Stimulated activated naive CD8-positive, alpha-beta T cell treated with anti-CD3 and anti-CD28 coated beads, Interleukin-15, Interleukin-2, amounts not matched to agents 100 ng/mL and 50 ng/mL, for 24 hours (primary cell): ENCODE data around the gene WNT9B.

Source experiments
- H3K27ac Mint-ChIP-seq: one replicate; pipeline ENCODE4 v1.8.0; 2021; ENCODE audit warnings: mild to moderate bottlenecking, mixed read lengths
- H3K27me3 Mint-ChIP-seq: one replicate; pipeline ENCODE4 v1.8.0; 2021; ENCODE audit warnings: mixed read lengths
- H3K36me3 Mint-ChIP-seq: one replicate; pipeline ENCODE4 v1.8.0; 2021; ENCODE audit warnings: low read depth, mixed read lengths
- H3K4me1 Mint-ChIP-seq: one replicate; pipeline ENCODE4 v1.8.0; 2021; ENCODE audit warnings: low read depth, mixed read lengths
- H3K4me3 Mint-ChIP-seq: one replicate; pipeline ENCODE4 v1.8.0; 2021; ENCODE audit warnings: mild to moderate bottlenecking, mixed read lengths
- H3K9me3 Mint-ChIP-seq: one replicate; pipeline ENCODE4 v1.8.0; 2021; ENCODE audit warnings: mixed read lengths

Gene WNT9B

DNA sequence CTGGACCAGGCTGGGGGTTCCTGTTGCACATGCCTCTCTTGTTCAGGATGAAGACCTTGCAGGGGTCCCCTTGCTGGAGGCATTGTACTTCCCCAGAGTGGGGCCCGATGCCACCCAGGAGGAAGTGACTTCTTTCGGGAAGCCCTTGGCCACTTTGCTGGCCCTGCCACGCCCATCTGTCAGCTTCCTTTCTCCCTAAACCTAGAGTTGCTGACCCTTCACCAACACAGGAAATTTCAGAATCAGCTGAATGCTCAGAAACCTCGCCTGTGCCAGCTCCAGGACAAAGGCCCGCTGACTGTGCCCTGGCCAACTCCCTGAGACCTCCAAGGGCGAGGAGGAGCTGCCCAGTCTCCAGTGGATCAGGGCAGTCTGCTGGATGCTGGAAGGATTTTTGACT is 26.7 kb downstream of the WNT9B start:
- Mint-ChIP-seq H3K27me3 (no peaks in the 10 kb centered on the region), H3K4me3 (no peak overlapping the region), H3K27ac (no peak overlapping the region), H3K36me3 (no peaks in the 10 kb centered on the region), H3K9me3 (no peaks in the 10 kb centered on the region), H3K4me1 (peaks cover 7% of the 10 kb centered on the region)

DNA sequence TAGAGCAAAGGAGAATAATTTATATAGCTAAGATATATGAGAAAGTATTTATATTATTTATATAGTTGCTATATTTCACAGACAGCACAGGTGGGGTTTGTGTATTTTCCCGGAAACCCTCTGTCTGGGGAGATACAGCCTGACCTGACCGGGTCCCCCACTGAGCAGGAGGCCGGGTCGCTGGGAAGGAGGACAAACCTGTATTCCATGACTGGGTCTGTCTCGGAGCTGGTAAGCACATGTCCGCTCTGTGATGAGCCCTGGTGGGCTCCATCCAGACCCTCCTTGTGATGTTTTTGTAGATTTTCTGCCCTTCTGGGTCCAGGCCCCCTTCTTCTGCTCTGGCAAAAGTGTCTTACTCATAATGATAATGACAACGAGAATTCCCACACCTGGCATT is 27.7 kb downstream of the WNT9B start:
- H3K4me3 Mint-ChIP-seq = no peak overlapping the region
- no peaks in the 10 kb centered on the region for H3K36me3 Mint-ChIP-seq
- H3K4me1 Mint-ChIP-seq = peaks cover 7% of the 10 kb centered on the region
- no peaks in the 10 kb centered on the region for H3K27me3 Mint-ChIP-seq
- no peak overlapping the region for H3K27ac Mint-ChIP-seq
- no peaks in the 10 kb centered on the region for H3K9me3 Mint-ChIP-seq

DNA sequence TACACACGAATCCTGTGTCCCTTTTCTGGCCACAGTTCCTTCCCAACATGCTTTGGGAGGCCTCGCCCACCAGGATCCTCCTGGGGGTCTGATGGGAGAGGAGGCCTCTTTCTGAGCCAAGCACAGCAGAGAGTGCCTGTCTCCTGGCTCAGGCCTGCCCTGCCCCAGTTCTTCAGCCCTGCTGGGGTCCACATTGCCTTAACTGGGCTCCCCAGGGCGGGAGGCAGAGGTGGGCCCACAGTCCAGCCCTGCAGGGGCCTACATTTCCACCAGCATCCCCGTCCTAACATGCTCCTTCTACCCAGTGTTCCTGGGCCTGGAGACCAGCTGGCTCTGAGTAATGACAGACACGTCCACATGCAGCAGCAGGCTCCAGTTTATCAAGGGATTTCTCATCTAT is 29.6 kb downstream of the WNT9B start:
- Mint-ChIP-seq H3K36me3 (no peaks in the 10 kb centered on the region), H3K4me1 (peaks cover 7% of the 10 kb centered on the region), H3K9me3 (no peaks in the 10 kb centered on the region), H3K27ac (no peak overlapping the region), H3K4me3 (no peak overlapping the region), H3K27me3 (peaks cover 3% of the 10 kb centered on the region)

DNA sequence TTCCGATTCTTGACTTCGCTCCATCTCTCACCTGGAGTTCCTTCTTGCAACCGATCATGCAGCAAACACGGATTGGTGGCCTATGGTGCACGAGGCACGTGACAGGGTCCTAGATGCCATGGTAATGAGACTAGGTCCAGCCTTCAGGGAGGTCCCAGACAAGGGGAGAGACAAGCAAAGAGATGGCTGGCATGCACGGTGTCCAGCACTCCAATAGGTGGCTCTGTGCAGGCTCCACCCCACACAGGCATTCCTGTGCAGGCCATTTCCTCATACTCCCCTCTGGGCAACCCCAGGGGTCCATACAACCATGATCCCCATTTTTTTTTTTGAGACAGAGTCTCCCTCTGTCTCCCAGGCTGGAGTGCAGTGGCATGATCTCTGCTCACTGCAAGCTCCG is 31.3 kb downstream of the WNT9B start:
- peaks cover 3% of the 10 kb centered on the region for H3K4me1 Mint-ChIP-seq
- H3K27ac Mint-ChIP-seq = no peak overlapping the region
- no peak overlapping the region for H3K4me3 Mint-ChIP-seq
- H3K9me3 Mint-ChIP-seq = no peaks in the 10 kb centered on the region
- H3K36me3 Mint-ChIP-seq = no peaks in the 10 kb centered on the region
- H3K27me3 Mint-ChIP-seq = peaks cover 3% of the 10 kb centered on the region

DNA sequence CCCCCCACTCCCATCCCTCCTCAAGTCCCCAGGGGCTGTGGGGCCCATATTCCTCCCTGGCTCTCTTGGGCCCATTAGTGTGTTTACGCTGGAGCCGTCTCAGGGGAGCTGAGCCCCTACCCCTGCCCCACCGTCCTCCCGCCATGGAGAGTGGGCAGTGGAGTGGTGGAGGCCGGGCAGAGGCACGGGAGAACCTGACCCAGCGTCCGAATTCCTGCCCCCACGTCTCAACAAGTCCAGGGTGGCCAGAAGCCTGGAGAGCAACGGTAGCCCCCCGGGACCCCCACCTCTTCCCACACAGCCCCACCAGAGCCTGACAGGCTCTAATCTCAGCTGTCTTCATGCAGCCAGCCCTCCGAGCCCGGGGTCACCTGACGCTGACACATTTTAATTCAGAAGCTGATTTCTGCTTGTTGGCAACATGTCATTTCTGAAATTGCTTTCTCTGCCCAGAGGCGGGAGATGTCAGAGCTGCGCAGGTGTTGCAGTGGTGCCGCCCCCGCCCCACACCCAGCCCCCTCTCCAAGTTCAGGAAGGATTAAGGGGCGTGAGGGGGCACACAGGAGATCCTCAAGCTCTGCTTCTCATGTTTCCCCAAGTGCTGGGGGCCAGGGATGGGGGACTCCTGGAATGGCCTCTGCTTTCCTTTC is 32.6 kb downstream of the WNT9B start:
- Mint-ChIP-seq H3K4me3 (no peak overlapping the region), H3K4me1 (no peaks in the 10 kb centered on the region), H3K27me3 (peaks cover 3% of the 10 kb centered on the region), H3K27ac (no peak overlapping the region), H3K9me3 (no peaks in the 10 kb centered on the region), H3K36me3 (no peaks in the 10 kb centered on the region)

DNA sequence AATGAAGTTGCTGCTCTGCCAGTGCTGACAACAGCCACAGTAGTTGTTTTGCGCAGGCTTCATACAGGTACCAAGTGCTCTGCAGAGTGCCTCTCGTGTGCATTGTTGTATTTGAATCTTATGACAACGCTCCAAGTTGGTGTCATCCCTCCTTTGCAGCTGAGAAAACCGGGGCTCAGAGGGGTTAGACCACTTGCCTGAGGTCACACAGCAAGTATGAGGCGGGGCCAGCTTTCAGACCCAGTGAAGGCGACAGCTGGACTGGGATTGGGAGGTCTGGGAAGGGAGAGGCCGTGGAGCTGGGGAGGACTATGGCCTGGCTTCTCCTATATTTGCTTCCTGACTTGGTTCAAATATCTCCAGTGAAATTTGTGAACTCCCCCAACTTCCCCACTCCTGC is 33.2 kb downstream of the WNT9B start:
- Mint-ChIP-seq H3K36me3 (no peaks in the 10 kb centered on the region), H3K27ac (no peak overlapping the region), H3K9me3 (no peaks in the 10 kb centered on the region), H3K4me1 (no peaks in the 10 kb centered on the region), H3K27me3 (peaks cover 3% of the 10 kb centered on the region), H3K4me3 (no peak overlapping the region)

DNA sequence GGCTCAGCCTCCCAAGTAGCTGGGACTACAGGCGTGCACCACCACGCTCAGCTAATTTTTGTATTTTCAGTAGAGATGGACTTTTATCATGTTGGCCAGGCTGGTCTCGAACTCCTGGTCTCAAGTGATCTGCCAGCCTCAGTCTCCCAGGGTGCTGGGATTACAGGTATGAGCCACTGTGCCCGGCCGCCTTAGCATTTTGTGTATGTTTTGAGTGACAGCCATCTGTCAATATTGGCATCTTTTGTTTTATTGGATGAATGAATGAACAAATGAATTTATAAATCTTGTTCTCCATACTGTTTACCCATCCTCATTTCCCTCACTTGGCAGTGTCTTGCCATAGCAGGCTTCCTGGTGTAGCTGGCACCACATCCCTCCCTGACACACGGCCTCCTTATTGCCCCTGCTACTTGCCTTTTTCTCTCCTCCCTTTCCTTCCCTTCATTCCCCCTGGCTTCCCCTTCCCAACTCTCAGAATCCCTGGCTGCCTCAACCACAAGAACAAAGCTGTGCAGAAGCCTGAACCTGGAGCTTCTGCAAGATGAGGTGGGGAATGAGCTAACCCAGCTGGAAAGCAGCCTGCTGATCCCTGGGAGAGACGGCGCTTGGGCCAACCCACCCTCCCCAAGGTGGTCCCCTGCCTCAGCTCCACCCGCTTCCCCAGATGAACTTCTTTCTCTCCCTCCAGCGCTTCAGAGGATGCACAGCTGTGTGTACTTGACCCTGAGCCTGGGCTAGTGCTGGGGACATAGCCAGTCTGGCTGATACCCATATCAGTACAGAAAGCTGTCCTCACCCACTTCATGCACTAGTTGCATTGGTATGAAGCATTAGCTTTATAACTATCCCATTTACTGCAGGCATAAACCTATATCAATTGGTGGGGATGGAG is 34.3 kb downstream of the WNT9B start:
- no peaks in the 10 kb centered on the region for H3K4me1 Mint-ChIP-seq
- H3K27me3 Mint-ChIP-seq = peaks cover 4% of the 10 kb centered on the region

DNA sequence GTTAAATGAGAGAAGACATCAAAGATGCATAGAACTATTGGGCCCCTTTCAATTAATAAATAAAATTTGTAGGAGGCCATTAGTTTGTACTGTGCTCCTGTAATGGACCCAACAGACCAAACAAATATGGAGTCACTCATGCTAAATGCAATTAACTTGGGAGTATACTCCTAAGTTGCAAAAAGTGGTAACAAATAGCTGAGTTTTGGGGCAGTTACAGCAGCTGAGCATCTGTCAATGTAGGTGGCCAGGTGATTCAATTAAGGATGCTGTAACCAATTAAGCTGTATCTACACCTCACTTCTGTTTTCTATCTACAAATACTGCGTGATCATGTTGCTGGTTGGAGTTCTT is 34.9 kb downstream of the WNT9B start:
- Mint-ChIP-seq H3K27me3 (peaks cover 6% of the 10 kb centered on the region), H3K4me1 (no peaks in the 10 kb centered on the region), H3K36me3 (no peaks in the 10 kb centered on the region), H3K4me3 (no peak overlapping the region), H3K9me3 (no peaks in the 10 kb centered on the region), H3K27ac (no peak overlapping the region)

More for the DNA sequence above, 34.3 kb downstream of the WNT9B start:
- Mint-ChIP-seq H3K4me3 (no peak overlapping the region), H3K9me3 (no peaks in the 10 kb centered on the region), H3K36me3 (no peaks in the 10 kb centered on the region), H3K27ac (no peak overlapping the region)

DNA sequence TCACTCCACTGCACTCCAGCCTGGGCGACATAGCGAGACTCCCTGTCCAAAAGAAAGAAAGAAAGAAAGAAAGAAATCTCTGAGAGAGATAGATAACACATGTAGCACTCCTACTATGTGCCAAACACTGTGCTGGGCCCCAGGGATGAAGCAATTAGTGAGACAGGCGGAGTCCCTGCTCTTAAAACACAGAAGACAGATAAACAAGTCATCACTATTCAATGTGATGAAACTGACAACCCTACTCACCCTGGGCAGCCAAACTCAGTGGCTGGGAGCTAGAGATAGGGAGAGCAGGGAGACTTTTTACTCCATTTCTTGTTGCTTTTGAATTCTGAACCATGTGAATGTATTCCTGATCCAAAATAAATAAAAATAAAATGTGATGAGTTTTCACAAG is 36.3 kb downstream of the WNT9B start:
- Mint-ChIP-seq H3K9me3 (no peaks in the 10 kb centered on the region), H3K36me3 (no peaks in the 10 kb centered on the region), H3K4me1 (no peaks in the 10 kb centered on the region)

DNA sequence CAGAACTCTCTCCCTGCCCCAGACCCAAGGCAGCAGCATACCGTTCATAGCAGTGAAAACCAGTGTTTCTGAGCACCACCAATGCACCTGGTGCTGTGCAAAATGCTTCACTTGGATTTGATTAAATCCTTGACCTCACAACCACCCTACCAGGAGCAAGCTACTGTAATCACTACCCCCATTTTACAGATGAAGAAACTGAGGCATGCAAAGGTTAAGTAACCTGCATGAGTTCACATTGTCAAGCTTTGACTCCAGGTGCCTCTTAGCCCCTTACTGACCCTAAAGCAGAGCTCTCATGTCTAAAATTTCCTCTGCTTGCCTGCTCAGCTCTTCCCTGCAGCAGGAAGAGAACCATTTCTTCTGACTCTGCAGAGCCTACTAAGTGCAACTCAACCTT is 37.3 kb downstream of the WNT9B start:
- H3K27me3 Mint-ChIP-seq = peaks cover 13% of the 10 kb centered on the region

More for the DNA sequence above, 36.3 kb downstream of the WNT9B start:
- Mint-ChIP-seq H3K27me3 (peaks cover 13% of the 10 kb centered on the region), H3K4me3 (no peak overlapping the region), H3K27ac (no peak overlapping the region)

DNA sequence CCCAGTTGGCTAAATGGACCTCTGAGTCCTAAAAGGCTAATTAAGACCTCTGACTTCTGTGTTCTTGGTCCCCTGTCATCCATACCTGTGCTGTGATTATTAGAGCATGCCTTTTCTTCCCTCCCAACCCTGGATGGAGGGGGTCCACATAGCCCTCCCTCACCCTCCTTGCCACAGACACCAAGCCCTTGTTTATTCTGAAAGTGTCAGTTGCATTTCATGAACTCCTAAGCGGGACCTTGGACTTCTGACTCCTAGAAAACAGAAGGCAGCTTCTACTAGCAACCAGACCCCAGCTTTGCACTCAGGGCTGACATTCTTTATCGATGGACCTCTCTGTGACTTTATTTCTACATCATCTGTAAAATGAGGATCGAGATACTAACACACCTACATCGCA is 38.1 kb downstream of the WNT9B start:
- Mint-ChIP-seq H3K9me3 (no peaks in the 10 kb centered on the region), H3K36me3 (no peaks in the 10 kb centered on the region)

More for the DNA sequence above, 37.3 kb downstream of the WNT9B start:
- Mint-ChIP-seq H3K4me1 (no peaks in the 10 kb centered on the region), H3K4me3 (no peak overlapping the region), H3K27ac (no peak overlapping the region), H3K9me3 (no peaks in the 10 kb centered on the region), H3K36me3 (no peaks in the 10 kb centered on the region)

DNA sequence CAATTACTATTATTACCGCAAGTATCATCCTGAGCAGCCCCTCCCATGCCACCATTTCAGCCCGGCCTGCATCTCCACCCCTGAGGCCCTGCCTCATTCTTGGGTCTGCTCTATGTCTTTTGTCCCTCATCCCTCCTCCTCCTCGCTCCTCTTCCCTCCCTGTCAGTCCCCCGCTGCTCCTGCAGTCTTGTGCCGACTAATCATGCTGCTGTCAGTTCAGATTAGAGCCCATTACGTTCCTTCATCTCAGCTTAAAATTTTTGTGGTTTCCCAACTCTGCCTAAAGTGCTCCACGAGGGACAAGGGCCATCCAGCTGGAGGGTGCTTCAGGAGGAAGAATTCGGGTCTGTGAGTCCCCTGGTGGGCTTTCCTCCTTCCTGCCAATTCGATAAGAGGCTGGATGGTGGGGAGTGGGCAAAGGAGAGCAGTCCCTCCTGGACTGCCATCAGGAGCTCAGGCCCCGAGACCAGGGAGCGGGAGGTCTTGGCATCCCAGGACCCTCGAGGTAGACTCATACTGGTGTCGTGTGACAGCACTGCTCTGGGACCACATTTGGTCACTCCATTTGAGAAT is 38.7 kb downstream of the WNT9B start:
- Mint-ChIP-seq H3K9me3 (no peaks in the 10 kb centered on the region), H3K4me3 (no peak overlapping the region), H3K36me3 (no peaks in the 10 kb centered on the region), H3K4me1 (no peaks in the 10 kb centered on the region), H3K27me3 (peaks cover 13% of the 10 kb centered on the region), H3K27ac (no peak overlapping the region)

More for the DNA sequence above, 38.1 kb downstream of the WNT9B start:
- no peak overlapping the region for H3K4me3 Mint-ChIP-seq
- H3K27me3 Mint-ChIP-seq = peaks cover 13% of the 10 kb centered on the region
- no peak overlapping the region for H3K27ac Mint-ChIP-seq
- H3K4me1 Mint-ChIP-seq = no peaks in the 10 kb centered on the region

DNA sequence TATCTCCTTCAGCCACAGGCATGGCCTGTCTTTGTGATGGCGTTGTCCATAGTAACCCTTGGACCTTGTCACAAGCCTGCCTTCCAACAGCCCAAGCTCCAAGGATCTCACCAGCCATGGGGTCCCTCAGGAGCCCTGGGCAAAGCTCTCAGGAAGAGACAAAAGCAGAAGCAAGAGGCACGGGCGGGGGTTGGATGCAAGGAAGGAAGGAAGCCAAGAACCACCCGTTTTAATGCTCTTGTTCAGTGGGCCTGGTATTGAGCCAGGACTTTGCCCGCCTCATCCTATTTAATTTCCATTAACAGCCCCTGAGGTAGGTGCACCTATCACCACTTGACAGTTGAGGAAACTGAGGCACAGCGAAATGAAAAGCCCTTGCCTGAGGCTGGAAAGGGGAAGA is 39.3 kb downstream of the WNT9B start:
- Mint-ChIP-seq H3K4me3 (no peak overlapping the region), H3K4me1 (no peaks in the 10 kb centered on the region), H3K27me3 (peaks cover 10% of the 10 kb centered on the region), H3K36me3 (no peaks in the 10 kb centered on the region), H3K9me3 (no peaks in the 10 kb centered on the region), H3K27ac (no peak overlapping the region)

DNA sequence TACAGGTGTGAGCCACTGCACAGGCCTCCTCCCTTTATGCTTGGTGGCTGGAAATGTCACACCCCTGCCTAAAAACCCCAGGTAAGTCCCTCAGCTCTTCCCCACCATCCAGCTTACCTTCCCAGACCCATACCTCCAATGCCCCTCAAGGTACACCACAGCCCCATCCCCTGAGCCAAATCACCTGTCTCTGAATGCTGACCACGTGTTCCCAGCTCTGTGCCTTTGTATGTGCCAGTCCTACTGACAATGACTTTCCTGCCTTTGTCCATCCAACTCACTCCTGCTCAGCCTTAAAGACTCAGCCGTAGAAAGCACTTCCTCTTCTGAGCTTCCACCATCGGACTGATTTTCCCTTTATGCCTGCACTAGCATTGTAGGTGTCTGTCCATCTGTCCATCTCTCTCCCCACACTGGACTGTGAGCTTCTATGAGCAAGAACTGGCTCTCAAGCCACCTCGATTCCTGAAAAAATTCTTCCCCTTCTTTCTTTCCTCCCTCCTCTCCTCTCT is 40.9 kb downstream of the WNT9B start:
- H3K27ac Mint-ChIP-seq = no peak overlapping the region
- no peak overlapping the region for H3K4me3 Mint-ChIP-seq
- no peaks in the 10 kb centered on the region for H3K36me3 Mint-ChIP-seq
- peaks cover 9% of the 10 kb centered on the region for H3K27me3 Mint-ChIP-seq
- H3K9me3 Mint-ChIP-seq = no peaks in the 10 kb centered on the region
- no peaks in the 10 kb centered on the region for H3K4me1 Mint-ChIP-seq

DNA sequence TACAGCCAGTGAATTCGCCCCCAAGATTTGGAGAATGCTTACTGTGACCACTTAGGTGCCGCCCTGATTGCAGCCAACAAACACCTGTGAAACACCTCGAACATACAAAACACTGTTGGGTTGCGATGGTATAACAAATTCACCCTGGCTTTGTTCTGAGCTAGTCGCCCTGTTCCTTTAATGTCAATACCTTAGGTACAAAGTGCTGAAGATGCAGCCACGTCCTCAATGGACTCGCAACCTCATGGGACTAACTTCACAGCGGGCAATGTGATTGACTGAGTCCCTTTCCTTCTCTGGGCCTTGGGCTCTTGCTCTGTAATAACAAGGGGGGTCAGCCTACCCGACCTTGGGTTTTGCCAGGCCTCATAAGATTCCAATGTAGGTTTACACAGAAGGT is 42.6 kb downstream of the WNT9B start:
- H3K36me3 Mint-ChIP-seq = no peaks in the 10 kb centered on the region
- H3K4me3 Mint-ChIP-seq = no peak overlapping the region
- no peak overlapping the region for H3K27ac Mint-ChIP-seq
- peaks cover 9% of the 10 kb centered on the region for H3K27me3 Mint-ChIP-seq
- H3K4me1 Mint-ChIP-seq = no peaks in the 10 kb centered on the region
- H3K9me3 Mint-ChIP-seq = peaks cover 7% of the 10 kb centered on the region
